ENCODE measurements around the gene TMEM218.
"Not testable (repeated sequence)": the region's sequence is repeated elsewhere in the genome, so short reads cannot be mapped to it uniquely, and the experiment has no call there.

The TMEM218 gene

GRCh38 chr11:125102510-125102909 lies 8.9 kb downstream of the TMEM218 start:
- Histone ChIP-seq H3K27ac (ENCODE audit: low read depth, low read length) (peak overlapping the region; percentile 79), H3K9ac (ENCODE audit: low read length) (no peak overlapping the region), H3K36me3 (ENCODE audit: insufficient read depth, low read length) (peaks cover 16% of the 10 kb centered on the region), H3K9me3 (ENCODE audit: low read length) (no peaks in the 10 kb centered on the region), H3K4me1 (ENCODE audit: insufficient read depth, low read length) (peaks cover 29% of the 10 kb centered on the region), H3K27me3 (ENCODE audit: control insufficient read depth in 1 of 2, insufficient read depth in 2 of 2, low read length in 2 of 2) (no peaks in the 10 kb centered on the region), H3K4me3 (ENCODE audit: low read depth in 1 of 2, low read length in 2 of 2) (no peak overlapping the region)

- Histone ChIP-seq H3K9me3 (ENCODE audit: low read length) (no peaks in the 10 kb centered on the region), H3K27ac (ENCODE audit: low read depth, low read length) (peak overlapping the region; percentile 79), H3K27me3 (ENCODE audit: control insufficient read depth in 1 of 2, insufficient read depth in 2 of 2, low read length in 2 of 2) (no peaks in the 10 kb centered on the region), H3K4me3 (ENCODE audit: low read depth in 1 of 2, low read length in 2 of 2) (no peak overlapping the region), H3K9ac (ENCODE audit: low read length) (no peak overlapping the region), H3K36me3 (ENCODE audit: insufficient read depth, low read length) (peaks cover 21% of the 10 kb centered on the region), H3K4me1 (ENCODE audit: insufficient read depth, low read length) (peaks cover 29% of the 10 kb centered on the region)
Measured at GRCh38 chr11:125102025-125102424, 9.4 kb downstream of the TMEM218 start.

GRCh38 chr11:125101596-125101995 lies 9.8 kb downstream of the TMEM218 start:
- Histone ChIP-seq H3K36me3 (ENCODE audit: insufficient read depth, low read length) (peaks cover 23% of the 10 kb centered on the region), H3K27ac (ENCODE audit: low read depth, low read length) (peak overlapping the region; percentile 79), H3K9ac (ENCODE audit: low read length) (no peak overlapping the region), H3K4me1 (ENCODE audit: insufficient read depth, low read length) (peaks cover 29% of the 10 kb centered on the region), H3K4me3 (ENCODE audit: low read depth in 1 of 2, low read length in 2 of 2) (no peak overlapping the region), H3K9me3 (ENCODE audit: low read length) (no peaks in the 10 kb centered on the region), H3K27me3 (ENCODE audit: control insufficient read depth in 1 of 2, insufficient read depth in 2 of 2, low read length in 2 of 2) (no peaks in the 10 kb centered on the region)

GRCh38 chr11:125100136-125100535 lies 11.3 kb downstream of the TMEM218 start:
- H3K36me3 ChIP-seq (ENCODE audit: insufficient read depth, low read length), result peaks cover 30% of the 10 kb centered on the region
- peaks cover 29% of the 10 kb centered on the region for H3K4me1 ChIP-seq (ENCODE audit: insufficient read depth, low read length)
- no peak overlapping the region for H3K27ac ChIP-seq (ENCODE audit: low read depth, low read length)
- H3K9ac ChIP-seq (ENCODE audit: low read length), result no peak overlapping the region
- H3K27me3 ChIP-seq (ENCODE audit: control insufficient read depth in 1 of 2, insufficient read depth in 2 of 2, low read length in 2 of 2), result no peaks in the 10 kb centered on the region
- H3K9me3 ChIP-seq (ENCODE audit: low read length), result no peaks in the 10 kb centered on the region
- H3K4me3 ChIP-seq (ENCODE audit: low read depth in 1 of 2, low read length in 2 of 2), result no peak overlapping the region

- no peak overlapping the region for H3K27ac ChIP-seq (ENCODE audit: low read depth, low read length)
- H3K9me3 ChIP-seq (ENCODE audit: low read length), result no peaks in the 10 kb centered on the region
- H3K27me3 ChIP-seq (ENCODE audit: control insufficient read depth in 1 of 2, insufficient read depth in 2 of 2, low read length in 2 of 2), result no peaks in the 10 kb centered on the region
- peaks cover 8% of the 10 kb centered on the region for H3K4me1 ChIP-seq (ENCODE audit: insufficient read depth, low read length)
- no peak overlapping the region for H3K9ac ChIP-seq (ENCODE audit: low read length)
- H3K36me3 ChIP-seq (ENCODE audit: insufficient read depth, low read length), result peaks cover 22% of the 10 kb centered on the region
- H3K4me3 ChIP-seq (ENCODE audit: low read depth in 1 of 2, low read length in 2 of 2), result no peak overlapping the region
Measured at GRCh38 chr11:125094731-125095130, 16.7 kb downstream of the TMEM218 start.

GRCh38 chr11:125093502-125093901 lies 17.9 kb downstream of the TMEM218 start:
- no peak overlapping the region for H3K4me3 ChIP-seq (ENCODE audit: low read depth in 1 of 2, low read length in 2 of 2)
- no peaks in the 10 kb centered on the region for H3K27me3 ChIP-seq (ENCODE audit: control insufficient read depth in 1 of 2, insufficient read depth in 2 of 2, low read length in 2 of 2)
- H3K9ac ChIP-seq (ENCODE audit: low read length), result no peak overlapping the region

GRCh38 chr11:125092669-125093068 lies 18.8 kb downstream of the TMEM218 start:
- no peak overlapping the region for H3K27ac ChIP-seq (ENCODE audit: low read depth, low read length)
- no peak overlapping the region for H3K9ac ChIP-seq (ENCODE audit: low read length)
- H3K36me3 ChIP-seq (ENCODE audit: insufficient read depth, low read length), result peaks cover 15% of the 10 kb centered on the region
- H3K4me3 ChIP-seq (ENCODE audit: low read depth in 1 of 2, low read length in 2 of 2), result no peak overlapping the region
- H3K9me3 ChIP-seq (ENCODE audit: low read length), result no peaks in the 10 kb centered on the region
- no peaks in the 10 kb centered on the region for H3K27me3 ChIP-seq (ENCODE audit: control insufficient read depth in 1 of 2, insufficient read depth in 2 of 2, low read length in 2 of 2)
- H3K4me1 ChIP-seq (ENCODE audit: insufficient read depth, low read length), result peaks cover 8% of the 10 kb centered on the region

More at GRCh38 chr11:125093502-125093901, 17.9 kb downstream of the TMEM218 start:
- Histone ChIP-seq H3K36me3 (ENCODE audit: insufficient read depth, low read length) (peaks cover 22% of the 10 kb centered on the region), H3K9me3 (ENCODE audit: low read length) (no peaks in the 10 kb centered on the region), H3K27ac (ENCODE audit: low read depth, low read length) (no peak overlapping the region), H3K4me1 (ENCODE audit: insufficient read depth, low read length) (peaks cover 8% of the 10 kb centered on the region)

- no peaks in the 10 kb centered on the region for H3K9me3 ChIP-seq (ENCODE audit: low read length)
- no peak overlapping the region for H3K27ac ChIP-seq (ENCODE audit: low read depth, low read length)
- no peak overlapping the region for H3K9ac ChIP-seq (ENCODE audit: low read length)
- no peaks in the 10 kb centered on the region for H3K27me3 ChIP-seq (ENCODE audit: control insufficient read depth in 1 of 2, insufficient read depth in 2 of 2, low read length in 2 of 2)
- peaks cover 8% of the 10 kb centered on the region for H3K4me1 ChIP-seq (ENCODE audit: insufficient read depth, low read length)
- no peak overlapping the region for H3K4me3 ChIP-seq (ENCODE audit: low read depth in 1 of 2, low read length in 2 of 2)
- H3K36me3 ChIP-seq (ENCODE audit: insufficient read depth, low read length), result peaks cover 9% of the 10 kb centered on the region
Measured at GRCh38 chr11:125091877-125092664, 19.4 kb downstream of the TMEM218 start.

- Histone ChIP-seq H3K27me3 (ENCODE audit: control insufficient read depth in 1 of 2, insufficient read depth in 2 of 2, low read length in 2 of 2) (no peaks in the 10 kb centered on the region), H3K4me1 (ENCODE audit: insufficient read depth, low read length) (peaks cover 8% of the 10 kb centered on the region), H3K9ac (ENCODE audit: low read length) (no peak overlapping the region), H3K27ac (ENCODE audit: low read depth, low read length) (no peak overlapping the region), H3K4me3 (ENCODE audit: low read depth in 1 of 2, low read length in 2 of 2) (no peak overlapping the region), H3K9me3 (ENCODE audit: low read length) (no peaks in the 10 kb centered on the region), H3K36me3 (ENCODE audit: insufficient read depth, low read length) (peaks cover 7% of the 10 kb centered on the region)
Measured at GRCh38 chr11:125091247-125091876, 20.1 kb downstream of the TMEM218 start.

GRCh38 chr11:125090816-125091215 lies 20.6 kb downstream of the TMEM218 start:
- peaks cover 8% of the 10 kb centered on the region for H3K4me1 ChIP-seq (ENCODE audit: insufficient read depth, low read length)
- H3K27me3 ChIP-seq (ENCODE audit: control insufficient read depth in 1 of 2, insufficient read depth in 2 of 2, low read length in 2 of 2), result no peaks in the 10 kb centered on the region
- no peak overlapping the region for H3K9ac ChIP-seq (ENCODE audit: low read length)
- H3K36me3 ChIP-seq (ENCODE audit: insufficient read depth, low read length), result peaks cover 2% of the 10 kb centered on the region
- H3K4me3 ChIP-seq (ENCODE audit: low read depth in 1 of 2, low read length in 2 of 2), result no peak overlapping the region
- H3K27ac ChIP-seq (ENCODE audit: low read depth, low read length), result no peak overlapping the region
- no peaks in the 10 kb centered on the region for H3K9me3 ChIP-seq (ENCODE audit: low read length)

- not testable (repeated sequence) for H3K4me1 ChIP-seq (ENCODE audit: insufficient read depth, low read length); H3K36me3 ChIP-seq (ENCODE audit: insufficient read depth, low read length); H3K9ac ChIP-seq (ENCODE audit: low read length); H3K9me3 ChIP-seq (ENCODE audit: low read length); H3K27ac ChIP-seq (ENCODE audit: low read depth, low read length); H3K27me3 ChIP-seq (ENCODE audit: control insufficient read depth in 1 of 2, insufficient read depth in 2 of 2, low read length in 2 of 2); H3K4me3 ChIP-seq (ENCODE audit: low read depth in 1 of 2, low read length in 2 of 2)
Measured at GRCh38 chr11:125090151-125090550, 21.3 kb downstream of the TMEM218 start.

GRCh38 chr11:125089481-125089880 lies 21.9 kb downstream of the TMEM218 start:
- not testable (repeated sequence) for H3K27me3 ChIP-seq (ENCODE audit: control insufficient read depth in 1 of 2, insufficient read depth in 2 of 2, low read length in 2 of 2); H3K9me3 ChIP-seq (ENCODE audit: low read length); H3K4me1 ChIP-seq (ENCODE audit: insufficient read depth, low read length); H3K4me3 ChIP-seq (ENCODE audit: low read depth in 1 of 2, low read length in 2 of 2); H3K9ac ChIP-seq (ENCODE audit: low read length); H3K36me3 ChIP-seq (ENCODE audit: insufficient read depth, low read length); H3K27ac ChIP-seq (ENCODE audit: low read depth, low read length)
